Measurements from ENCODE around the gene PDCD1.
"Not testable (repeated sequence)": the region's sequence is repeated elsewhere in the genome, so short reads cannot be mapped to it uniquely, and the experiment has no call there.

The PDCD1 gene

DNA sequence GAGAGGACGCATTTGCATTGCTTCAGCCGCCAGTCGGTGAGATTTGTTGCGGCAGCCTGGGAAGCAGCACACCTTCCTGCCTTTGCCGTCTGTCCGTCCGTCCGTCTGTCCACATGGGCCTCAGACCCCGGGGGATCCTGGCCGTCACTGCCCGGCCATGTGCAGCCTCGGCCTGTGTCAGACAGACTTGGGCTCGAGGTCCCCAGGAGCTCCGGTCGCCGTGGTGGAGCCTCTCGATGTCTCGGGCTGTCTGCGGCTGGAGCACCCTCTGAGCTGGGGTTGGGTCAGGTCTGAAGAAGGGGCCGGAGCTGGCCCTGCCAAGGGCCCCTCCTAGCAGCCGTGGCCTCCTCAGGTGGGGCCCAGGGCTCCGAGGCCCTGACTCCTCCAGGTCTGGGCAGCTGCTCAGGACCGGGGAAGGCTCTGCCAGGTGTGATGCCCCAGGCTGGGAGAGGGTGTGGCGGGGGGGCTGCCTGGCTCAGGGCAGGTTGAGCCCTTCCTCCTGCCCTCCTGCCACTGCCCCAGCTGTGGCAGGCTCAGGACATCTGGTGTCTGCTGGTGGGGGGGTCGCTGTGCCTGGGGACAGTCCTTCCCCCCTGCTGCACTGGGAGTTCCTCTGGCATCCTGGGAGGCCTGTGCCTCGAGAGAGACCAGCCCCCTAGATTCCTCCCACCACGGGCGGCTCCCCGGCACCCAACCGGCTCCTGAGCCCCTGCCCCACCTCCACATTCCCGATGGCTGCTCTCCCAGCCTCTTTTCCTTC is 37.9 kb downstream of the PDCD1 start:
- Histone ChIP-seq H3K36me3 (replicated peaks) (no peaks in the 10 kb centered on the region), H3K27me3 (ENCODE audit: low read depth) (no peaks in the 10 kb centered on the region), H3K9me3 (no peaks in the 10 kb centered on the region), H3K4me1 (no peaks in the 10 kb centered on the region), H3K4me3 (no peak overlapping the region)
- DNase-seq (ENCODE audit: low spot score in 2 of 2) = no peak
- in situ Hi-C loops (cut with MboI; ENCODE audit: low sequenced_read_pairs) = no loop called here

DNA sequence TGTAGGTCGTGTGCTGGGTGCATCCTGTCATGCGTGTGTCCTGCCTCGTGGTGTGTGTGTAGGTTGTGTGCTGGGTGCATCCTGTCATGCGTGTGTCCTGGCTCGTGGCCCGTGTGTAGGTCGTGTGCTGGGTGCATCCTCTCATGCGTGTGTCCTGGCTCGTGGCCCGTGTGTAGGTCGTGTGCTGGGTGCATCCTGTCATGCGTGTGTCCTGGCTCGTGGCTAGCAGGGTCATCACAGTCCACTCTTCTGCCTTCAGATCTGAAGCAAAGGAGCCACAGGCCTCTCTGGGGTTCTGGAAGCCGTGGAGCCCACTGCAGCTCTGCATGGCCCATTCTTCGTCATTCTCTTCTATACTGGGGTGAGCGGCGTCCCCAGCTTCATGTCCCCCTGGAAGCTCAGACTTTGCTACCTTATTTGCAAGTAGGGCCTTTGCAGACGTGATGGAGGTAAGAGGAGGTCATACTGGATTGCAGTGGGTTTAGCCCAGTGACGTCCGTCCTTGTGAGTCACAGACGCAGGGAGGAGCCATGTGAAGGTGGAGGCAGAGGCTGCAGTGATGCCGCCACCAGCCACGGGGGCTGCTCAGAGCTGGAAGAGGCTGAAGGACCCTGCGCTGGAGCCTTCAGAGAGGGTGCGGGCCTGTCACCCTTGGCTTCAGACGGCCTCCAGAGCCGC is 38.6 kb downstream of the PDCD1 start:
- in situ Hi-C loops (cut with MboI; ENCODE audit: low sequenced_read_pairs); H3K4me3 ChIP-seq; DNase-seq (ENCODE audit: low spot score in 2 of 2); H3K27me3 ChIP-seq (ENCODE audit: low read depth); H3K4me1 ChIP-seq; H3K36me3 ChIP-seq (replicated peaks); H3K9me3 ChIP-seq: not testable (repeated sequence)

DNA sequence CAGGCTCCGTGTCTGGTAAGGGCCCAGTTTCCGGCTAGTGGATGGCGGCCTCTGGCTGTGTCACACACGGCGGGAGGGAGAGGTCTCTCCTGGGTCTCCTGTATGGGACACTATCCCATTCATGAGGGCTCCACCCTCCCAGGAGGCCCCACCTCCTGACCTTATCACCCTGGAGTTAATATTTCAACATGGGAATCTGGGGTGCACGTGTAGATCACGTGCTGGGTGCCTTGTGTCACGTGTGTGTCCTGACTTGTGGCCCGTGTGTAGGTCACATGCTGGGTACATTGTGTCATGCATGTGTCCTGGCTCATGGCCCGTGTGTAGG is 39.8 kb downstream of the PDCD1 start:
- no peaks in the 10 kb centered on the region for H3K4me1 ChIP-seq

DNA sequence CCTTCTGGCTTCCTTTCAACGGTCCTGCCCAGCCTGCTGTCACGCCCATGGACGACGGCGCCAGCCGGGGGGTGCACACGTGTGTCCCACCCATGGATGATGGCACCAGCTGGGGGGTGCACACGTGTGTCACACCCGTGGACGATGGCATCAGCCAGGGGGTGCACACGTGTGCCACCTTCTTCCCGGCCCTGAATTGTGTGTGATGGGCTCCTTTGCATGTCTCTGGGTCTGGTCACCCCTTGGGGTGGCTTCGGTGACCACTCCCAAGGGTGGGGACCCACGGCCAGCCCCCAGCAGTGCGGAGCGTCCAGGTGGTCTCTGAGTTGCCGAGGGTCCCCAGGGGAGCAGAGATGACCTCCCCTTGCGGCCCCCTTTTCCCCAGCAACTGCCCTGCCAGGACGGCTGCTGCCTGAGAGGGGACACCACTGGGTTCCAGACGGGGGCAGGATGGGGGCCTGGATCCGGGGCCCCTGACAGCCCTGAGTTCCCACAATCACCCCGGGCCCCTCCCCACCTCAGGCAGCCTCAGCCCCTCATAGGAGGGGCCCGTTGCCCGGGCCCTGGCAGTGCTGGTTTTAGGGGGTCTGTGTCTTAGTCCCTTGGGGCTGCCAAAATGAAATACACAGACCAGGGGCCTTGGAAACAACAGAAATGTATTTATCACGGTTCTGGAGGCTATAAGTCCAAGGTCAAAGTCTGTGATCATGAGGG is 40.3 kb downstream of the PDCD1 start:
- no peaks in the 10 kb centered on the region for H3K36me3 ChIP-seq (replicated peaks)
- H3K4me1 ChIP-seq = no peaks in the 10 kb centered on the region
- H3K9me3 ChIP-seq = no peaks in the 10 kb centered on the region
- H3K4me3 ChIP-seq = no peak overlapping the region
- no peaks in the 10 kb centered on the region for H3K27me3 ChIP-seq (ENCODE audit: low read depth)
- no peak for DNase-seq (ENCODE audit: low spot score in 2 of 2)
- in situ Hi-C loops (cut with MboI; ENCODE audit: low sequenced_read_pairs) = no loop called here

More for the DNA sequence above, 39.8 kb downstream of the PDCD1 start:
- Histone ChIP-seq H3K36me3 (replicated peaks) (no peaks in the 10 kb centered on the region), H3K9me3 (no peaks in the 10 kb centered on the region), H3K27me3 (ENCODE audit: low read depth) (no peaks in the 10 kb centered on the region), H3K4me3 (no peak overlapping the region)
- no peak for DNase-seq (ENCODE audit: low spot score in 2 of 2)
- in situ Hi-C loops (cut with MboI; ENCODE audit: low sequenced_read_pairs) = no loop called here

DNA sequence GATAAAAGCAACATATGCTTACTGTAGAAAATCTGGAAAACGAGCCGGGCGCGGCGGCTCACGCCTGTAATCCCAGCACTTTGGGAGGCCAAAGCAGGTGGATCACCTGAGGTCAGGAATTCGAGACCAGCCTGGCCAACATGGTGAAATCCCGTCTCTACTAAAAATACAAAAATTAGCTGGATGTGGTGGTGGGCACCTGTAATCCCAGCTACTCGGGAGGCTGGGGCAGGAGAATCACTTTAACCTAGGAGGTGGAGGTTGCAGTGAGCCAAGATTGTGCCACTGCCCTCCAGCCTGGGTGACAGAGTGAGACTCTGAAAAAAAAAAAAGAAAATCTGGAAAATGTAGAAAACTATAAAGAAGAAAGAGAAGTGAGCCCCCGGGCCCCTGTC is 40.9 kb downstream of the PDCD1 start:
- DNase-seq (ENCODE audit: low spot score in 2 of 2); H3K9me3 ChIP-seq; H3K4me3 ChIP-seq; H3K4me1 ChIP-seq; in situ Hi-C loops (cut with MboI; ENCODE audit: low sequenced_read_pairs); H3K36me3 ChIP-seq (replicated peaks); H3K27me3 ChIP-seq (ENCODE audit: low read depth): not testable (repeated sequence)

DNA sequence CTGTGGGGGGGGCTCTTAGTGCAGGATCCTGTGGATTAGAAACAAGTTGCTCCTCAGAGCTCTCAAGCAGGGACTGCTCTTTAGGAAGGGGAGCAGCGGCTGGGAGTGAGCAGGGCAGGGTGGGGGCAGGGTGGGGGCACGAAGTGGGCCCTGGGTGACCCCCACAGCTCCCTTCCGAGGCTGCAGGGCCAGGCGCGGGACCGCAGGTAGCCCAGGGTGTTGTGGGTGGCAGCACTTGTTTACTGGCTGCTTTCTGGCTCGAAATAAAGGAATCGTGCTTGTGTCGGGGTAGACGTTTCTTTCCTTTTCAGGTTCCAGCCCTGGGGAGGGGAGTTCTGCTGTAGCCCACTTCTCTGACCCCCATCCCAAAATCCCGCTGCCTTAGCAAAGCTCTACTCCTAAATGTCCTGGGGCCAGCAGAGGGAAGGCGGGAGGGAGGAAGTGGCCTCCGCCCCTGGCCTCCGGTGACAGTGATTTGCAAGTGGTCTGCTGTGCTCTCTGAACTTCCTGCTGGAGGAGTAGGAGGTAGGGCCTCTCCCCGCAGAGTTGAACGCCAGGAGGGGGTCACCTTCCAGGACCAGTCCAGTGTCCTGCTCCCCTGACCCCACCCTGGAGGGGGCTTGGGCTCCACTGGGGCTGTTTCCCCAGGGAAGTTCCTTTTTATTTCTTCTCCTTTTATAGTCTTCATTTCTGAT is 41.4 kb downstream of the PDCD1 start:
- no peaks in the 10 kb centered on the region for H3K36me3 ChIP-seq (replicated peaks)
- DNase-seq (ENCODE audit: low spot score in 2 of 2) = peak in 1 of 2 experiments; percentile 7
- no peaks in the 10 kb centered on the region for H3K4me1 ChIP-seq
- no peak overlapping the region for H3K4me3 ChIP-seq
- H3K9me3 ChIP-seq = no peaks in the 10 kb centered on the region
- no peaks in the 10 kb centered on the region for H3K27me3 ChIP-seq (ENCODE audit: low read depth)
- in situ Hi-C loops (cut with MboI; ENCODE audit: low sequenced_read_pairs) = no loop called here

DNA sequence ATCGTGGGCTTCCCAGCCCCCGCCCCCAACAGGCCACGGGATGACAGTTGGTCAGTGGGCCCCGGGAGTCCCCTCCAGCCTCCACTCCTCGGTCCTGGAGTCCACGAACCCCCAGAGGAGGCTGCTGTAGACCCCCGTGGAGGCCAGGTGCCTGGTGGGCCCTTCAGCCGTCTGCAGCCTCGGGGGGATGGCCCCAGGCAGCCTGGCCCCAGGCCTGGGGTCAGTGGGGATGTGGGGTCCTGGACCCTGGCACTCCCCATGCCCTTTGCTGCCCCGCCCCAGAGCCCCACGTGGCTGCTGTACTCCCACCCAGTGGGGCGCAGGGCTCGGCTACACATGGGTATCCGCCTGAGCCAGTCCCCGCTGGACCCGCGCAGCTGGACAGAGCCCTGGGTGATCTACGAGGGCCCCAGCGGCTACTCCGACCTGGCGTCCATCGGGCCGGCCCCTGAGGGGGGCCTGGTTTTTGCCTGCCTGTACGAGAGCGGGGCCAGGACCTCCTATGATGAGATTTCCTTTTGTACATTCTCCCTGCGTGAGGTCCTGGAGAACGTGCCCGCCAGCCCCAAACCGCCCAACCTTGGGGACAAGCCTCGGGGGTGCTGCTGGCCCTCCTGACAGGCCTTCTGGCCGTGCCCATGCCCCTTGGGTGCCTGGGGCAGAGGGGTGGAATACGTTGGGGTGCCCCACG is 42.1 kb downstream of the PDCD1 start:
- H3K36me3 ChIP-seq (replicated peaks) = no peaks in the 10 kb centered on the region
- no peaks in the 10 kb centered on the region for H3K27me3 ChIP-seq (ENCODE audit: low read depth)
- no peak overlapping the region for H3K4me3 ChIP-seq
- in situ Hi-C loops (cut with MboI; ENCODE audit: low sequenced_read_pairs) = no loop called here
- DNase-seq (ENCODE audit: low spot score in 2 of 2) = no peak
- no peaks in the 10 kb centered on the region for H3K4me1 ChIP-seq
- no peaks in the 10 kb centered on the region for H3K9me3 ChIP-seq

DNA sequence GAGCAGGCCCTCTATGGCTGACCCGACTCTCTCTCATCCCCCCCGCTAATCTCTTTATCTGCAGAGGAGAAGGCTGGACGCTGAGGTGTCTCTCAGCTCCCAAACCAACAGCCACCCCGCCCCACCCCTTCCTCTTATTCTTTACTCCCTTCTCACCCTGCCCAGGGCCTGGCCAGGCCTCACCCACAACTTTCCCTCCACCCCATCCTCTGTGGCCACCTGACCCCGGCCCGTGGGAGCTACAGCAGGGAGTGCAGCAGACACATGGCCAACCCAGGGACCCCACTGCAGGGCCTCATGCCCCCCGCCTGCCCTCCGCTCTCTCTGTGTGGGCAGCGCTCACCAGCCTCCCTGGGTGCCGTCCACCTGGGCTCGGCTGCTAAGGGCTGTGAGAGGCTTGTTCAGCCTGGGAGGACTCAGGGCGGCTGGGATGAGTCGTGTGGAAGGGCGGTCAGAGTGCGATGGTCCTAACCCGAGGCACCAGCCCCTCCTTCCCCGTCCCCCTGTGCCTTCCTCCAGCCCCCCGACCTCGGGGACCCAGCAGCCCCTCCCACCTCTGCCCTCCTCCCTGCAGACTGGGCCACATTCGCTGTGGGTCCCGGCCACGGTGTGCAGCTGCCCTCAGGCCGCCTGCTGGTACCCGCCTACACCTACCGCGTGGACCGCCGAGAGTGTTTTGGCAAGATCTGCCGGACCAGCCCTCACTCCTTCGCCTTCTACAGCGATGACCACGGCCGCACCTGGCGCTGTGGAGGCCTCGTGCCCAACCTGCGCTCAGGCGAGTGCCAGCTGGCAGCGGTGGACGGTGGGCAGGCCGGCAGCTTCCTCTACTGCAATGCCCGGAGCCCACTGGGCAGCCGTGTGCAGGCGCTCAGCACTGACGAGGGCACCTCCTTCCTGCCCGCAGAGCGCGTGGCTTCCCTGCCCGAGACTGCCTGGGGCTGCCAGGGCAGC is 42.9 kb downstream of the PDCD1 start:
- no peaks in the 10 kb centered on the region for H3K27me3 ChIP-seq (ENCODE audit: low read depth)
- in situ Hi-C loops (cut with MboI; ENCODE audit: low sequenced_read_pairs) = no loop called here
- H3K4me1 ChIP-seq = no peaks in the 10 kb centered on the region
- no peak for DNase-seq (ENCODE audit: low spot score in 2 of 2)
- no peaks in the 10 kb centered on the region for H3K9me3 ChIP-seq
- H3K36me3 ChIP-seq (replicated peaks) = no peaks in the 10 kb centered on the region
- H3K4me3 ChIP-seq = no peak overlapping the region

DNA sequence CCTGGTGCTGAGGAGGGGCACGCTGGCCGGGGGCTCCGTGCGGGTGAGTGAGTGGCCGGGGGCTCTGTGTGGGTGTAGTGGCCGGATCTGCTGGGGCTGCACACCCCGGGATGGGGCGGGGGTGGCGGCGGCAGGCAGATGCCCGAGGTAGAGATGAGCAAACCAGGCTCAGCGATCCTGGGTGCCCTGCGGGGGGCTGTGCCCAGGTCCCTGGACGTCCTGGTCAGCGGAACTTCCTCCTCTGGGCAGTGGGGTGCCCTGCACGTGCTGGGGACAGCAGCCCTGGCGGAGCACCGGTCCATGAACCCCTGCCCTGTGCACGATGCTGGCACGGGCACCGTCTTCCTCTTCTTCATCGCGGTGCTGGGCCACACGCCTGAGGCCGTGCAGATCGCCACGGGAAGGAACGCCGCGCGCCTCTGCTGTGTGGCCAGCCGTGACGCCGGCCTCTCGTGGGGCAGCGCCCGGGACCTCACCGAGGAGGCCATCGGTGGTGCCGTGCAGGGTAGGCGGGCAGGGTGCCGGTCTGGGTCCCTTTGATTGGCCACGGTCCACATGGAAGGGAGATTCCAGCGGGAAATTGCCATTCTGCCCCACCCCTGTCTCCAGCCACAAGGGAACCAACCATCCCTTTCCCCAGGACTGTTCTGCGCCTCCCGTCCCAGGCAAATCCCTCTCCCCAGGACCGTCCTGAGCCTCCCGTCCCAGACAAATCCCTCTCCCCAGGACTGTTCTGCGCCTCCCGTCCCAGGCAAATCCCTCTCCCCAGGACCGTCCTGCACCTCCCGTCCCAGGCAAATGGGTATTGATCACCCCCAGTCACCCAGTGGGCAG is 43.8 kb downstream of the PDCD1 start:
- no peaks in the 10 kb centered on the region for H3K36me3 ChIP-seq (replicated peaks)
- DNase-seq (ENCODE audit: low spot score in 2 of 2) = peak in 1 of 2 experiments; percentile 7
- no peaks in the 10 kb centered on the region for H3K27me3 ChIP-seq (ENCODE audit: low read depth)
- H3K9me3 ChIP-seq = no peaks in the 10 kb centered on the region
- in situ Hi-C loops (cut with MboI; ENCODE audit: low sequenced_read_pairs) = no loop called here
- H3K4me3 ChIP-seq = no peak overlapping the region
- no peaks in the 10 kb centered on the region for H3K4me1 ChIP-seq

DNA sequence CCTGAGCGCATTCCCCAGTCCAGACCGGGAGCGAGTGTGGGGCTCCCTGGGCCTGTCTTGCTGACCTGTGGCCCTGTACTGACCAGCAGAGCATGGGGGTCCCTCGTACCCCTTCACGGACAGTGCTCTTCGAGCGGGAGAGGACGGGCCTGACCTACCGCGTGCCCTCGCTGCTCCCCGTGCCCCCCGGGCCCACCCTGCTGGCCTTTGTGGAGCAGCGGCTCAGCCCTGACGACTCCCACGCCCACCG is 44.4 kb downstream of the PDCD1 start:
- no peaks in the 10 kb centered on the region for H3K36me3 ChIP-seq (replicated peaks)
- no peaks in the 10 kb centered on the region for H3K9me3 ChIP-seq
- H3K4me1 ChIP-seq = no peaks in the 10 kb centered on the region
- H3K27me3 ChIP-seq (ENCODE audit: low read depth) = no peaks in the 10 kb centered on the region
- in situ Hi-C loops (cut with MboI; ENCODE audit: low sequenced_read_pairs) = no loop called here
- H3K4me3 ChIP-seq = no peak overlapping the region
- DNase-seq (ENCODE audit: low spot score in 2 of 2) = no peak

DNA sequence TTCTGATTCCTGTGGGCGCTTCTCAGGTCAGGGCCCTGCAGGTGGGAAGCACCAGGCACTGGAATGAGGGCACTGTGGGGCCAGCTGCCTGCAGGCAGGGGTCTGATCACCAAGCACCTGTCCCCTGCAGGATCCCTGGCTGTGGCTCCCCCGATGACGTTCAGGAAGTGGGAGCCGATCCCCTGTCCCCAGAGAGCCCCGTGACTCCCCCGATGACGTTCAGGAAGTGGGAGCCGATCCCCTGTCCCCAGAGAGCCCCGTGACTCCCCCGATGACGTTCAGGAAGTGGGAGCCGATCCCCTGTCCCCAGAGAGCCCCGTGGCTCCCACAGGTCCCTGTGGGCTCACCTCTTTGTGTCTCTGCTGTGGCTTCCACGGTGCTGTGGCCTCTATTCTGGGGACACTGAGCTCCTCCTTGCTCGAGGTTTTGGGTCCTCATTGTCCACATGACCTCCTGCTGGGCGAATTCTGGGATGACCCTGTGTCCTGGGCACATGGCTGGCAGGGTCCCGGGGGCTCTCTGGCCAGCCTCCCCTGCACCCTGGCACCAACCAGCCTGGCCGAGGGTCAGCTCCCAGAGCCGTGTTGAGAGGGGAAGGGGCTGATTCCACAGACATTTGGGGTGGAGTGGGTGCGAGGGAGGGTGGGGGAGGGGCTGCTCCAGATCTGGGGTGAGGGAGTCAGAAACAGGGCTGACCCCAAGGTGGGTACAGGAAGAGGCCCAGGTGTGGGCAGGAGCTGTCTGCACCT is 44.9 kb downstream of the PDCD1 start:
- no peaks in the 10 kb centered on the region for H3K36me3 ChIP-seq (replicated peaks)
- H3K9me3 ChIP-seq = no peaks in the 10 kb centered on the region
- H3K4me3 ChIP-seq = no peak overlapping the region
- DNase-seq (ENCODE audit: low spot score in 2 of 2) = no peak
- H3K4me1 ChIP-seq = no peaks in the 10 kb centered on the region
- in situ Hi-C loops (cut with MboI; ENCODE audit: low sequenced_read_pairs) = no loop called here
- no peaks in the 10 kb centered on the region for H3K27me3 ChIP-seq (ENCODE audit: low read depth)

All from HAP-1 (cell line).